ENCODE results near the gene UBAC1. TPM values are rescaled to one million over a fixed set of nuclear protein-coding genes. Genes with fewer than 3 reads are reported as not detected.
"Not testable (repeated sequence)": the region's sequence is repeated elsewhere in the genome, so short reads cannot be mapped to it uniquely, and the experiment has no call there.

UBAC1 gene
- polyA plus RNA-seq, 1 of the 3 experiments (the other 2 are of a cell fraction) = 67.7 TPM

- Histone ChIP-seq H3K9ac (no peak overlapping the region), H2AFZ (ENCODE audit: low read depth) (no peak overlapping the region), H3K27me3 (ENCODE audit: insufficient read depth) (no peaks in the 10 kb centered on the region), H4K20me1 (ENCODE audit: insufficient read depth) (no peaks in the 10 kb centered on the region), H3K27ac (ENCODE audit: low read depth in 2 of 2, low read length in 1 of 2) (no peak overlapping the region), H3K79me2 (ENCODE audit: insufficient read depth) (no peaks in the 10 kb centered on the region), H3K4me2 (no peak overlapping the region), H3K9me3 (no peaks in the 10 kb centered on the region), H3K36me3 (replicated peaks in 1 of 2; ENCODE audit: control insufficient read depth in 1 of 2, insufficient read depth in 2 of 2, low read length in 1 of 2) (peaks cover 16 to 53% of the 10 kb centered on the region in 2 experiments), H3F3A (replicated peaks; ENCODE audit: insufficient read depth) (peaks cover 4% of the 10 kb centered on the region), H3K4me1 (ENCODE audit: control insufficient read depth in 1 of 2, insufficient read depth in 2 of 2, low read depth in 1 of 2, low read length in 1 of 2) (no peaks in the 10 kb centered on the region), H3K4me3 (ENCODE audit: low read depth in 2 of 2, low read length in 1 of 2) (no peak overlapping the region), H3K9me2 (no peaks in the 10 kb centered on the region)
- 95% methylated on average over 18 of the region's 18 CpGs for WGBS (ENCODE audit: low lambda C conversion rate)
- POLR2A ChIA-PET = no interaction called here
- no peak for DNase-seq
- TF ChIP-seq PBX3 (IDR thresholded peaks at IDR 0.05) (no peak), SMC3 (IDR thresholded peaks at IDR 0.05; ENCODE audit: low read depth, low read length) (no peak), SIN3A (IDR thresholded peaks at IDR 0.05; ENCODE audit: borderline replicate concordance, low read depth, low read length) (no peak), MAX (IDR thresholded peaks at IDR 0.05; ENCODE audit: low read depth) (no peak), IRF3 (IDR thresholded peaks at IDR 0.05; ENCODE audit: low read depth, low read length) (no peak), TEAD4 (IDR thresholded peaks at IDR 0.05; ENCODE audit: borderline replicate concordance, insufficient read depth) (no peak), YY1 (IDR thresholded peaks at IDR 0.05; ENCODE audit: low read depth) (no peak)
- CTCF ChIA-PET = no interaction called here
Measured at GRCh38 chr9:135947582-135947981, 13.6 kb downstream of the UBAC1 start.

GRCh38 chr9:135947105-135947504 is 14.1 kb downstream of the UBAC1 start:
- H3K9ac ChIP-seq; H4K20me1 ChIP-seq (ENCODE audit: insufficient read depth); H3F3A ChIP-seq (replicated peaks; ENCODE audit: insufficient read depth); DNase-seq; H3K27ac ChIP-seq (ENCODE audit: low read depth in 2 of 2, low read length in 1 of 2); H3K4me2 ChIP-seq; POLR2A ChIA-PET; H3K9me2 ChIP-seq; H3K4me3 ChIP-seq (ENCODE audit: low read depth in 2 of 2, low read length in 1 of 2); CTCF ChIA-PET; H3K79me2 ChIP-seq (ENCODE audit: insufficient read depth); H3K27me3 ChIP-seq (ENCODE audit: insufficient read depth); H3K4me1 ChIP-seq (ENCODE audit: control insufficient read depth in 1 of 2, insufficient read depth in 2 of 2, low read depth in 1 of 2, low read length in 1 of 2); H3K9me3 ChIP-seq; H2AFZ ChIP-seq (ENCODE audit: low read depth): not testable (repeated sequence)
- 94% methylated on average over 18 of the region's 19 CpGs for WGBS (ENCODE audit: low lambda C conversion rate)
- H3K36me3 ChIP-seq (replicated peaks in 1 of 2; ENCODE audit: control insufficient read depth in 1 of 2, insufficient read depth in 2 of 2, low read length in 1 of 2) = peaks cover 16 to 49% of the 10 kb centered on the region in 2 experiments

GRCh38 chr9:135946392-135946994 is 14.7 kb downstream of the UBAC1 start:
- DNase-seq = no peak
- Histone ChIP-seq H3K9ac (no peak overlapping the region), H3K4me2 (no peak overlapping the region), H4K20me1 (ENCODE audit: insufficient read depth) (no peaks in the 10 kb centered on the region), H3K36me3 (replicated peaks in 1 of 2; ENCODE audit: control insufficient read depth in 1 of 2, insufficient read depth in 2 of 2, low read length in 1 of 2) (peaks cover 16 to 49% of the 10 kb centered on the region in 2 experiments), H3K79me2 (ENCODE audit: insufficient read depth) (no peaks in the 10 kb centered on the region), H3K9me3 (no peaks in the 10 kb centered on the region), H3K4me3 (ENCODE audit: low read depth in 2 of 2, low read length in 1 of 2) (no peak overlapping the region), H2AFZ (ENCODE audit: low read depth) (no peak overlapping the region), H3F3A (replicated peaks; ENCODE audit: insufficient read depth) (no peaks in the 10 kb centered on the region), H3K27ac (ENCODE audit: low read depth in 2 of 2, low read length in 1 of 2) (no peak overlapping the region), H3K4me1 (ENCODE audit: control insufficient read depth in 1 of 2, insufficient read depth in 2 of 2, low read depth in 1 of 2, low read length in 1 of 2) (no peaks in the 10 kb centered on the region), H3K27me3 (ENCODE audit: insufficient read depth) (no peaks in the 10 kb centered on the region), H3K9me2 (no peaks in the 10 kb centered on the region)
- POLR2A ChIA-PET = no interaction called here
- CTCF ChIA-PET = interaction anchor here (1.5 kb wide), 1 partner anchor 176 kb away, joined by 4 read pairs; no protein-coding TSS in a partner anchor
- 97% methylated on average over 7 of the region's 14 CpGs for WGBS (ENCODE audit: low lambda C conversion rate)
- TF ChIP-seq ZBTB33 (IDR thresholded peaks at IDR 0.05; ENCODE audit: borderline replicate concordance, low read depth) (no peak), YY1 (IDR thresholded peaks at IDR 0.05; ENCODE audit: low read depth) (no peak), EZH2phosphoT487 (IDR thresholded peaks at IDR 0.05; ENCODE audit: borderline replicate concordance, low read depth) (no peak), RAD21 (IDR thresholded peaks at IDR 0.05; ENCODE audit: low read length) (no peak), RXRA (IDR thresholded peaks at IDR 0.05; ENCODE audit: borderline replicate concordance, low read depth) (no peak), REST (IDR thresholded peaks at IDR 0.05; ENCODE audit: low read depth, low read length) (no peak), ELF1 (IDR thresholded peaks at IDR 0.05) (no peak)

Data from SK-N-SH (cell line).